GM18526 (cell line): ENCODE data around the gene CARNS1.

Experiments
- POLR2A ChIP-seq: IDR thresholded peaks from 3 replicates; pipeline ENCODE4 v1.6.1; 2011; ENCODE audit not compliant: insufficient read length; ENCODE audit errors: extremely low read depth

CARNS1 gene

GRCh38 chr11:67452141-67452952 is 36.9 kb downstream of the CARNS1 start, which contains the start of gene GPR152:
Gene GPR152 (minus strand): TSS chr11:67452729. CDS start chr11:67452724, 5 bp downstream.
- no peak for TF ChIP-seq POLR2A

- TF ChIP-seq POLR2A = no peak
Observed at GRCh38 chr11:67453816-67454732, 38.6 kb downstream of the CARNS1 start.

GRCh38 chr11:67455054-67455453 is 39.6 kb downstream of the CARNS1 start, which contains the start of gene CABP4:
Gene CABP4 (plus strand): TSS chr11:67455354. CDS start chr11:67455424, 70 bp downstream.
- TF ChIP-seq POLR2A = no peak

- no peak for TF ChIP-seq POLR2A
Observed at GRCh38 chr11:67456068-67456705, 40.7 kb downstream of the CARNS1 start.

- no peak for TF ChIP-seq POLR2A
Observed at GRCh38 chr11:67457453-67457852, 42.0 kb downstream of the CARNS1 start.

GRCh38 chr11:67458266-67458665 is 42.8 kb downstream of the CARNS1 start:
- no peak for TF ChIP-seq POLR2A

- TF ChIP-seq POLR2A = no peak
Observed at GRCh38 chr11:67463186-67463585, 47.7 kb downstream of the CARNS1 start.

- no peak for TF ChIP-seq POLR2A
Observed at GRCh38 chr11:67463680-67464410, 48.4 kb downstream of the CARNS1 start.

GRCh38 chr11:67464411-67465188 is 49.1 kb downstream of the CARNS1 start:
- TF ChIP-seq POLR2A = peak; percentile 80

GRCh38 chr11:67465189-67465510 is 49.7 kb downstream of the CARNS1 start:
- no peak for TF ChIP-seq POLR2A

GRCh38 chr11:67466367-67466766 is 50.9 kb downstream of the CARNS1 start:
- no peak for TF ChIP-seq POLR2A

GRCh38 chr11:67466962-67467771 is 51.7 kb downstream of the CARNS1 start:
- TF ChIP-seq POLR2A = no peak

- TF ChIP-seq POLR2A = no peak
Observed at GRCh38 chr11:67468056-67468455, 52.6 kb downstream of the CARNS1 start.
